ENCODE measurements around the gene EIF5A.
"Not testable (repeated sequence)": the region's sequence is repeated elsewhere in the genome, so short reads cannot be mapped to it uniquely, and the experiment has no call there.

The EIF5A gene

GRCh38 chr17:7332600-7333069, 25.2 kb downstream of the EIF5A start:
- not testable (repeated sequence) for DNase-seq

- DNase-seq = no peak
Measured at GRCh38 chr17:7334938-7335538, 27.6 kb downstream of the EIF5A start.

- not testable (repeated sequence) for DNase-seq
Measured at GRCh38 chr17:7335765-7336164, 28.3 kb downstream of the EIF5A start.

- DNase-seq = no peak
Measured at GRCh38 chr17:7336240-7337175, 29.1 kb downstream of the EIF5A start, which contains the start of gene ACAP1. TSS of gene ACAP1 (plus strand) at chr17:7336529. CDS start at chr17:7336735, 206 bp downstream.

GRCh38 chr17:7337600-7337999, 30.2 kb downstream of the EIF5A start:
- DNase-seq = not testable (repeated sequence)

GRCh38 chr17:7340179-7340578, 32.8 kb downstream of the EIF5A start:
- DNase-seq = no peak

GRCh38 chr17:7341842-7342241, 34.4 kb downstream of the EIF5A start:
- DNase-seq = no peak

GRCh38 chr17:7343250-7343649, 35.8 kb downstream of the EIF5A start:
- no peak for DNase-seq

- DNase-seq = no peak
Measured at GRCh38 chr17:7346761-7347614, 39.6 kb downstream of the EIF5A start.

- DNase-seq = no peak
Measured at GRCh38 chr17:7347630-7348477, 40.4 kb downstream of the EIF5A start.

GRCh38 chr17:7348478-7349242, 41.2 kb downstream of the EIF5A start:
- no peak for DNase-seq

GRCh38 chr17:7351665-7352502, 44.5 kb downstream of the EIF5A start, which contains the start of gene KCTD11:
TSS of gene KCTD11 (plus strand) at chr17:7352162.
- DNase-seq = peak; percentile 94

- no peak for DNase-seq
Measured at GRCh38 chr17:7352503-7352889, 45.1 kb downstream of the EIF5A start.

GRCh38 chr17:7352910-7353635, 45.6 kb downstream of the EIF5A start:
- no peak for DNase-seq

GRCh38 chr17:7354262-7354843, 46.9 kb downstream of the EIF5A start:
- peak; percentile 55 for DNase-seq

- DNase-seq = peak; percentile 39
Measured at GRCh38 chr17:7355053-7355452, 47.6 kb downstream of the EIF5A start, which contains the start of gene TMEM95. TSS of gene TMEM95 (plus strand) at chr17:7355156. CDS start at chr17:7355205, 49 bp downstream.

- DNase-seq = no peak
Measured at GRCh38 chr17:7355573-7355972, 48.1 kb downstream of the EIF5A start.

- peak; percentile 86 for DNase-seq
Measured at GRCh38 chr17:7356072-7356549, 48.7 kb downstream of the EIF5A start.

- DNase-seq = no peak
Measured at GRCh38 chr17:7356756-7357155, 49.3 kb downstream of the EIF5A start.
